NCI-H82 treated with DMSO at 0.1 percent for 48 hours (cell line): Measurements from ENCODE around the gene LITAF.

Experiments
- DNase-seq: peaks from one replicate; lab custom pipeline; 2025; ENCODE audit not compliant: unreplicated experiment; lab: John Stamatoyannopoulos, UW

Gene LITAF

DNA sequence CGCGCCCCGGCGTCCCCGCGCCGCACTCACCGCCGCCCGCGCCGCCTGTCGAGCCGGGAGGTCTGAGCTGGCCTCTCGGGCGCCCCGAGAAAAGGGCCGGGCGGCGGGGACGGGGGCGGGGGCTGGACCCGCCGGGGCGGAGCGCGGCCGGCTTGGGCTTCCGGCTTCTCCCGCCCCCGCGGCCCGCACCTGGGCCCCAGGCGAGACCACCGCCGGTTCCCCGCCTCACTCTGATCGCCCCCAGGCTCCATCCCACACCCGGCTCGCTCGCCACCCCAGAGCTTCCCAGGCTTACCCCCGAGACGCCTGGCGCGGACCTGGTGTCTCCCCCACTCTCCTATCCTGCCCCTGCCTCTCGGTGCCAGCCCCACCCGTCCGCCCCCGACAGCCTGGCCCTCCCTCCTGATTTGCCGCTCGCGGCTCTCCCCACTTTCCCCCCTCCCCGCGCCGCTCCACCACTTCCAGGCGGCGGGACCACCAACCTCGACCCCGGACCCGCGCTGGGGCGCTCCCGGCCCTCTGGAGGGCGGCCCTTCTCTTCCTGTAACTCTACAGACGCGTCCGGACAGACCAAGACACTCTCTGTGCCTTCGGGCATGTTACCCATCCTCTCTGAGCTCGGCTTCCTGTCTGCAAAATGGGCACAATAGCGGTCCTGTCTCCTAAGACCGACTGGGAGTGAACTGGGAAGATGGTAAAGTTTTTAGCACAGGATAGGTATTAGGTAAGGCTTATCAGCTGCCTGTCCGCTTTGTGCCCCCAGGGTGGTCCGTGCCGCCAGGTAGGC lies at the start of gene LITAF:
Gene LITAF (minus strand): TSS at position 64 of the 787 bp plus-strand sequence. CDS start 30,189 bp downstream, outside the sequence.
- no peak for DNase-seq

GRCh38 chr16:11636172-11636721 lies 49.5 kb upstream of the LITAF start:
- DNase-seq: peak; percentile 14

DNA sequence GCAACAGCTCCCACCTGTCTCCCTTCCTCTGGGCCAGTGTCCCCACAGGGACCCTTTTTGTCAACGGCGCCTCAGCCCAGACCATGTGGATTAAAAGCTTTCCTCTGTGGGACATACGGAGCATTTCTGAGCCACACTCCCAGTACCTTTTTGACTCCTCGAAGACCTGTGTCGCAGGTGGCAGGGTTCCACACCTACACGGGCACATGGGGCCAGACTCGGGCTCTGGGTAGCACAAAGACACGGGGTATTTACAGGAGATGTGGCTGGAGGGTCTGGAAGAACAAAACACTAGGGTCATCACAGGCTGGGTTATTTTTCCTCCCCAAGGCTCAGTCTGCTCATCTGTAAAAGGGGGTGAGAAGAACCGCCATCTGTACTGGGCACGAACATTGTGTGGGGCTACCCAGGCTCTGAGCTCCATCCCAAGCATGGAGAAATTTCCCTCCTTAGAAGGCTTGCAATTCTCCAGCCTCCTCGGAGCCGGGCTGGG lies 49.0 kb upstream of the LITAF start:
- DNase-seq: no peak

DNA sequence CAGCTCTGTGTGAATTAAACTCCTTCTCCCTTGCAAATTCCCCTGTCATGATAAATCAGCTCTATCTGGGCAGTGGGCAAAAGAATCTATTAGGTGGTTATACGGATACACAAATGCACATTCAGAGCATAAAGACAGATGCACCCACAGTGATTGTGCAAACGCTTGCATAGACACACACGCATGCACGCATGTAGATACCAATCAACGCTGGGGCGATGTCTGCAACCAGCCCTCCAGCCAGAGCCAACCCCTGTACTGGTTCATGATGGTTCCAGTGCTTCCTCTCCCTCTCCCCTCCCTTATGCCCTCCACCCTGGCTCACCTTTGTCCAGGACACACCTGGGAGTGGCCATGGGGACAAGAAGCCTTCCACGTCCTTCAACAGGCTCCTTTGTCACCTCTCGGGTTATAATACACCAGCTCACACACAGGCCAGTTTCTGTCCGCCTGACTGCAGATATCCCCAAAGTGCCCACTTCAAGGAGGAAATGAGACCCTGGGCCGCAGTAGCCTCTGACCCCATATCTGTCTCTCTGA lies 48.5 kb upstream of the LITAF start:
- DNase-seq: no peak

GRCh38 chr16:11634312-11634711 lies 47.6 kb upstream of the LITAF start:
- no peak for DNase-seq

DNA sequence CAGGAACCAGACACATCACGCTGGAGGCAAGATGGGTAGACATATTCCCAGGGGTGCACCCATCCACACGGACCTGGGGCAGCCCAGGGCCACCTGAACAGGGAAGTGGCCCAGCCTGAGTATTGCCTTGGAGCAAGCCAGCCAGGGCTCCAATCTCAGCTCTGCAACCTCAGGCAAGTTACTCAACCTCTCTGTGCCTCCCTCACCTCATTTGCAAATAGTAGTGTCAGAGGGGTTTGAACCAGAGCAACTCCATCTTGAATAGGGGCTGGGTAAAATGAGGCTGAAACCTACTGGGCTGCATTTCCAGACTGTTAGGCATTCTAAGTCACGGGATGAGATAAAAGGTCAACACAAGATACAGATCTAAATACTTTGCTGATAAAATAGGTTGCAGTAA lies 46.4 kb upstream of the LITAF start:
- no peak for DNase-seq

- DNase-seq: no peak
These were observed 45.8 kb upstream of the LITAF start for GRCh38 chr16:11632455-11632939.

DNA sequence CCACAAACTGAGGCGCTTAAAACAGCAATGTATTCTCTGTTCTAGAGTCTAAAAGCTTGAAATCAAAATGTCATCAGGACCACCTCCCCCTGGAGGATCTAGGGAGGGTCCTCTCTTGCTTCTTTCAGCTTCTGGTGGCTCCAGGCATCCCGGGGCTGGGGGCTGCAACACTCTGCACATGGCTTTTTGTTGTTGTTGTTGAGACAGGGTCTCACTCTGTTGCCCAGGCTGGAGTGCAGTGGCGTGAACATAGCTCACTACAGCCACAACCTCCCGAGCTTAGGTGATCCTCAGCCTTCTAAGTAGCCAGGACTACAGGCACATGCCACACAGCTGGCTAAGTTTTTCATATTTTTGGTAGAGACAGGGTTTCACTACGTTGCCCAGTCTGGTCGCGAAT lies 44.5 kb upstream of the LITAF start:
- DNase-seq: no peak

GRCh38 chr16:11630768-11631056 lies 44.0 kb upstream of the LITAF start:
- DNase-seq: no peak

DNA sequence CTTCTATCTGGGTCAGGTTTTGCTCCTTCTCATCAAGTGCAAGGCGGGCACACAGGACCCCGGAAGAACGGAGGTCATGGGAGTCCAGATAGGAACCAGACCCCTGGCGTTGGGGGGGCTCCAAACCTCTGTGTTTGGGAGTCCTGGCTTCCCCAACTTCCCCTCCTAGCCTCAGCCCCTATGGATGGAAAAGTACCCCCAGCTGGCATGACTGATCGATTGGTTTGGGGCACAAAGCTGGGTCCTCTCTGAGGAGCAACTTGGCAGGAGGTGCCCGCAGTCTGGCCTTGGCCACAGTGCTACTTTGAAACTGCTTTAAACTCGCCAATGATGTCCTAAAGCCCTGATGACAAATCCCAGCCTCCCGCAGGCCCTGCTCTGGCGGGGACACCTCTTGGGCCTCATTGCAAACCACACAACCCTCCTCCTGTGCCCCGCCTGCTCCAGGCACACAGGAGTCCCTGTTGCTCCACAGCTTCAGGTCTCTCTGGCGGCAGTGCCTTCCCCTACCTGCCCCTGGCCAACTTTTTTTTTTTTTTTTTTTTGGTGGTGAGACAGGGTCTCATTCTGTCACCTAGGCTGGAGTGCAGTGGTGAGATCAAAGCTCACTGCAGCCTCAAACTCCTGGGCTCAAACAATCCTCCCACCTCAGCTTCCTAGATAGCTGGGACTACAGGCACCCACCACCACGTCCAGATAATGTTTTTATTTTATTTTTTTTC lies 43.5 kb upstream of the LITAF start:
- no peak for DNase-seq

DNA sequence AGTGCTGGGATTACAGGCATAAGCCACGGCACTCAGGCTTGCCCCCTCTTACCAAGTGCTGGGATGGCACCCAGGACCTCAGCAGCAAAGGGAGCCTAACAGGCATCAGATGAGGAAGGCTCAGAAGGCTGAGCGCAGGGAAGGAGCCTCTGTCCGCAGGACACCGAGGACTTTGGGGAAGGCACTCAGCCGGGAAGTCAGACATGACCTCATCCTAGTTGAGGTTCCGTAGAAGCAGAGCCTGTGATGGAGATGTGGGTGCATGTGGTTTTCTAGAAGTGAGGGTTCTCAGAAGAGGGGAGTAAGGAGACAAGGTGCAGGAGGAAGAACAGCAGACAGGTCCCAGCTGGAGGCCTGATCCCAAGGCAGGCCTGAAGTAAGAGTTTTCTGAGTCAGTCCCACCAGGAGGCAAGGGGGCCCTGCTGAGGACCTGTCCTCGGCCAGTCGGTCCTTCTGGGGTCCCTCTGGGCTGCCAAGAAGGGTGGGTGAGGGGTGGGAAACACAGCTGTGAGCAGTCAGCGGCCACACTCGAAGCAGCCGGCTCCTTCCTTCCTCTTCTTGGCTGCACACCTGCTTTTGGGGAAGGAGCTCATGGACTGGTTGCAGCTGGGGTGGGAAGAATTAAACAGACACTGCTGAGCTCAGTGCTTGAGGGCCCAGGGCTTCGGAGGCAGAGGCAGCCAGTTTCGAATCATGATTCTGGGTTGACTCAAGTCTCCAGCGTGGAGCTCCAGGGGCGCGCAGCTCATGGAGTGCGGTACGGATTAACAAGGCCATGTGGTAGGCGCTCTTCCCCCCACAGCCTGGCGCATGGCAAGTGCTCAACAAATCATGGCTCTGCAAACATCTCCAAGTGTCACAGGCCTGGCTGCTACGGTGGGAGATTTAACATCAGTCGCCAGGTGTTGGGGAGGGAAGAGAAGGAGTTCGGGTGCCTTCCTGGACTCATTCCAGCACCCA lies 42.6 kb upstream of the LITAF start:
- DNase-seq: no peak

DNA sequence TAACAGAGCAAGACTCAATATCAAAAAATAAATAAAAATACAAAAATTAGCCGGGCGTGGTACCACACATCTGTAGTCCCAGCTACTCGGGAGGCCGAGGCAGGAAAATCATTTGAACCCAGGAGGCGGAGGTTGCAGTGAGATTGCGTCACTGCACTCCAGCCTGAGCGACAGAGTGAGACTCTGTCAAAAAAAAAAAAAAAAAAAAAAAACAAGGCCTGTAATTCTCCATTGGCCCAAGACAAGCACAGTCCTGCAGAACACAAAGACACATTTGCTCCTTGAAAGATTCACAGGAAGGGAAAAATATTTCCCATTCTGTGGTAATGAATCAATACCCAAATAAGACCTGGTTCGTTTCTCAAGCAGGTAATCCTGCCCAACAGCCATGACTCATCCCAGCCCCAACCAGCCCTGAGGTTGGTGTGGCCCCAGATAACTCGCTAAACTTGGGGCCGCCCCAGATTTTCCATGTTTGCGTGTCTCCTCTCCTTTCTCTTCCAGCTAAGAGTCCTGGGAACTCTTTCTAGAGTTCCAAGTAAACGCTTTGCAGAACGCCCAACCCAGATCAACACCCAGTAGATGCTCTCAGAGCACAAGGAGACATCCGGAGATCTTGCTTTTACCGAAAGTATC lies 41.2 kb upstream of the LITAF start:
- DNase-seq: no peak

DNA sequence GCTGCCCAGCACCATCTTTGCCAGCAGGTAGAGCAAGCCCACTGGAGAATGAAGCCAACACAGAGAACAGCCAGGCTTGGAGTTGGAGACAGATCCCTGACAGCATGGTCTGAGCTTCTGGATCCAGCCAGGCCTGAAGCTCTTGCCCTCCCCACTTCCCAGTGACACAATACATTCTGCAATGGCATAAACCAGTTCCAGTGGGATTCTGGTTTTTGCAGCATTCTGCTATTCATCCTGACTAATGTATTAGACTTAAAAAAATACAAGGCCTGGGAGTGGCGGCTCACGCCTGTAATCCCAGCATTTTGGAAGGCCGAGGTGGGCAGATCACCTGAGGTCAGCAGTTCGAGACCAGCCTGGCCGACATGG lies 40.6 kb upstream of the LITAF start:
- no peak for DNase-seq

- no peak for DNase-seq
These were observed 40.1 kb upstream of the LITAF start for GRCh38 chr16:11626657-11627291.

DNA sequence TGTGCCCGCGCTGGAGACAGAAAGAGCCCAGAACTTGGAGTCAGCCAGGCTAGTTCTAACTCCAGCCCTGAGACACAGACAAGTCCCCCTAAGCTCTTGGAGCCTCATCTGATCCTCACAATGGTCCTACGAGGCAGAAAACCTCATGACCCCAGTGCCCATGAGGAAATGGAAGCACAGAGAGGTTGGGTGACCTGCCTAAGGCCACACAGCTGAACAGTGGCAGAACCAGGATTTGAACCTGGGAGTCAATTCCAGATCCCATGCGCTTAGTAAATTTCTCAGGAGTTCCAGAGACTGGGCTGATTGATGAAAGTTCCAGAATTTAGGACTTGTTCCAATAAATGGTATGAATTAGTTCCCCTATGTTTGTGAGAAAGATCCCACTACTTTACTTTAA lies 39.0 kb upstream of the LITAF start:
- DNase-seq: no peak

DNA sequence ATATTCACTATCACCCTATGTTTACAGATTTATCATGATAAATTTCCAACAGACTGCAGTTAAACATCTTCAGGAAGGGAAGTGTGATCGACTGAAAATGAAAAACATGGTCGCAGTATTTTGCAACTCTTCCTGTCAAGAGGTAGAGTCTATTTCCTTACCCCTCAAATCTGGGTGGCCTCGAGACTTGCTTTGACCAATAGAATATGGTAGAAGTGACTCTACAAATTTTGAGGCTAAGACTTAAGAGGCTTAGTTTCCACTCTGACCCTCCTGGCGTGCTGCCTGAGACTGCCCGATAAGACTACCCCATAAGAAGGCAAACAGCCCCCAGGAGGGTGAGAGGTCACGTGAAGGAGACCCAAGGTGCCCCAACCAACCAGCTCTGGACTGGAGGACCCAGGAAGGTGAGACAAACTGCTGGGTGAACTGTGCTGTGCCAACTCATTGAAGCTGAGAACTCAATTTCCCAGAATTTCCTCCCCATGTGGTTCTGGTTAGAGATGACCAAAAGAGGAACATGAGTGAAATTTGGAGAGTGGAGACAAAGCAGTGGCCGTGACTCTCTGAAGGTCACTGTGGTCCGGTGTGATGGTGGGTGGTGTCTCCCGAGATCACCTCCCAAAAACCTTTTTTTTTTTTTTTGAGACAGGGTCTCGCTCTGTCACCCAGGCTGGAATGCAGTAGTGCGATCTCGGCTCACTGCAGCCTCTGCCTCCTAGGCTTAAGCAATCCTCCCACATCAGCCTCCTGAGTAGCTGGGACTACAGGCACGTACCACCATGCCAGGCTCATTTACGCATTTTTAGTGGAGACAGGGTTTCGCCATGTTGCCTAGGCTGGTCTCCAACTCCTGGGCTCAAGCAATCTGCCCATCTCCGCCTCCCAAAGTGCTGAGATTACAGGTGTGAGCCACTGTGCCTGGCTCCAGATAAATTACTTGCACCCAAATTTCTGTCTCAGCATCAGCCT lies 38.2 kb upstream of the LITAF start:
- no peak for DNase-seq

DNA sequence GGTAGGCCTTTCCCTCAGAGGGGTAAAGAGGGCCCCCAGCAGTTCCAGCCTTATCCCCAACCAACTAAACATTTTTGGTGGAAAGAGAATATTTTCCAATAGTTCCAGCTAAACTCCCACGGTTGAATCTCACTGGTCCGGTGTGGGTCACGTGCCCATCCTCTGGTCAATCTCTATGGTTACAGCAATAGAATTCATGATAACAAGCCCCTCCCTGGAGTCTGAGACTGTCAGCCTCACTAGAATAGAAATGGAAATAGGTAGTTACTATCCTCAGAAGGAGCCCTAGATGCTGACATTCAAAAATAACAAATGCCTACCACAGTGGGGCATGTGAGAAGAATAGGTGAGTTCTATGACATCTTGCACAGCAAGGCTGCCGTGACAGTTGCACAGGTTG lies 37.5 kb upstream of the LITAF start:
- DNase-seq: no peak

DNA sequence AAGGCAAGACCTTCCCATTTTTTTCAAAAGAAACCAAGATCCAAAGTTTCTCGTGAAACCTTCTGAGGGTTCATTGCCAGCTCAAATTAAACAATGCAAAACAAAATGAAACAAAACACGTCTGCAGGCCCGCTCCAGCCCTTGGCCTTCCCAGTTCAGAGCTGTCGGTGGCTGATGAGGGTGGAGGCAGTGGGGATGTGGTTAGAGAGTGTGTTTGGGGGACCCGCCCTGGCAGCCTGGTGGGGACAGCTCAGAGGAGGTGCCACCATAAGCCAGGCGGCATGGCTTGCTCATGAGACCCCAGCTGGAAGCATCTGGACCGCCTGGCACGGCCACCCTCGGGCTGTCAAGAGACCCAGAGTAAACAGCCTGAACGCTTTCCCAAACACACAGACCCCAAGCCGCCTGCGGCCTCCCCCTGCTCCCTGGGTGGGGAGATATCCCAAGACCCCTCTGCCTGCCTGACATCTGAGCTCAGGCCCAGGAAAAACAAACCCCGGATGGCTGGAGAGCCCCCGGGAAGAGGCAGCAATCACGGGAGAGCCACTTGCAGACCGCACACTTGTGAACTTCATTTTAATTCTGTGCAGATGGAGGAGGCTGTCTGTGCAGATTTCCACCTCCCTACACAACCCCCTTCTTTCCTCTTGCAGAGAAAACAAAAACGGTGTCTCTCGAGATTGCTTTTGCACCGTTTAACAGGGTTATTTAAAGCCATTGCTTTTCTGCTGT lies 35.4 kb upstream of the LITAF start:
- DNase-seq: no peak
